Activated T-helper 1 cell treated with Interleukin-2 at 50 U/mL for 16 hours (primary cell): ENCODE measurements around the gene CCDC87.
"Not testable (repeated sequence)": the region's sequence is repeated elsewhere in the genome, so short reads cannot be mapped to it uniquely, and the experiment has no call there.

Source experiments
- DNase-seq: peaks from one replicate; pipeline ENCODE4 v3.0.0-alpha.2; 2020; ENCODE audit warnings: low read depth

Gene CCDC87

GRCh38 chr11:66616379-66617154 is 23.7 kb upstream of the CCDC87 start, which contains the start of gene RBM14:
Gene RBM14, plus strand, starts transcription at chr11:66616630. Its CDS starts 91 bp downstream, at chr11:66616721.
- DNase-seq, result peak; percentile 98

GRCh38 chr11:66614073-66614472 is 21.2 kb upstream of the CCDC87 start:
- DNase-seq, result no peak

GRCh38 chr11:66612458-66612857 is 19.6 kb upstream of the CCDC87 start:
- DNase-seq, result no peak

GRCh38 chr11:66609721-66610617 is 17.1 kb upstream of the CCDC87 start:
- DNase-seq, result no peak

- DNase-seq, result no peak
Observed at GRCh38 chr11:66607126-66607834, 14.4 kb upstream of the CCDC87 start.

GRCh38 chr11:66606608-66607007 is 13.7 kb upstream of the CCDC87 start:
- not testable (repeated sequence) for DNase-seq

GRCh38 chr11:66604155-66604554 is 11.3 kb upstream of the CCDC87 start:
- no peak for DNase-seq

GRCh38 chr11:66603072-66603471 is 10.2 kb upstream of the CCDC87 start:
- no peak for DNase-seq

- no peak for DNase-seq
Observed at GRCh38 chr11:66600631-66601233, 7.9 kb upstream of the CCDC87 start.

GRCh38 chr11:66600219-66600618 is 7.4 kb upstream of the CCDC87 start:
- no peak for DNase-seq

GRCh38 chr11:66598993-66599392 is 6.1 kb upstream of the CCDC87 start:
- DNase-seq, result no peak

GRCh38 chr11:66595245-66595904 is 2.5 kb upstream of the CCDC87 start:
- no peak for DNase-seq

- no peak for DNase-seq
Observed at GRCh38 chr11:66593650-66594049, 787 bp upstream of the CCDC87 start.

- DNase-seq, result no peak
Observed at GRCh38 chr11:66593303-66593635, 406 bp upstream of the CCDC87 start.

- DNase-seq, result no peak
Observed at GRCh38 chr11:66591175-66591574, 1.7 kb downstream of the CCDC87 start.

GRCh38 chr11:66589996-66590675 is 2.7 kb downstream of the CCDC87 start:
- no peak for DNase-seq

- not testable (repeated sequence) for DNase-seq
Observed at GRCh38 chr11:66589315-66589714, 3.5 kb downstream of the CCDC87 start.

- DNase-seq, result no peak
Observed at GRCh38 chr11:66586136-66586535, 6.7 kb downstream of the CCDC87 start.

- DNase-seq, result not testable (repeated sequence)
Observed at GRCh38 chr11:66585447-66585846, 7.4 kb downstream of the CCDC87 start.

GRCh38 chr11:66582565-66583147 is 10.2 kb downstream of the CCDC87 start:
- not testable (repeated sequence) for DNase-seq

- no peak for DNase-seq
Observed at GRCh38 chr11:66581261-66581660, 11.6 kb downstream of the CCDC87 start.
